OCI-LY3 (cell line): ENCODE measurements around the gene TARBP1.

Experiments
- H2AFZ ChIP-seq: fragments of 200-600, 300-600 bp; shearing (Covaris generic); 2 replicates; pipeline ENCODE4 v1.6.0; 2014; ENCODE audit warnings: antibody characterized with exemption, low read depth, low read length
- H3K27ac ChIP-seq: fragments of 200-600, 300-600 bp; sonication (generic); 2 replicates; pipeline ENCODE4 v1.5.1; 2014; ENCODE audit warnings: mild to moderate bottlenecking, low read length, moderate library complexity, mixed read lengths
- H3K27me3 ChIP-seq: fragments of 200-600, 300-600 bp; sonication (generic); 2 replicates; pipeline ENCODE4 v1.6.1; 2014; ENCODE audit warnings: low read depth, low read length, mixed read lengths
- H3K36me3 ChIP-seq: fragments of 200-600, 300-600 bp; sonication (generic); replicated peaks from 2 replicates; pipeline ENCODE3; 2014; ENCODE audit warnings: low read depth, low read length, mixed read lengths
- H3K4me1 ChIP-seq: fragments of 300-600, 200-600 bp; sonication (generic); 2 replicates; pipeline ENCODE4 v1.6.1; 2014; ENCODE audit warnings: low read length, mixed read lengths
- H3K4me2 ChIP-seq: fragments of 200-600, 300-600 bp; sonication (generic); 2 replicates; pipeline ENCODE4 v1.6.1; 2014; ENCODE audit warnings: low read length, mixed read lengths
- H3K4me3 ChIP-seq: fragments of 300-600, 200-600 bp; sonication (generic); 2 replicates; pipeline ENCODE4 v1.5.1; 2014; ENCODE audit warnings: antibody characterized with exemption, mild to moderate bottlenecking, low read length, moderate library complexity
- H3K79me2 ChIP-seq: fragments of 300-600, 200-600 bp; shearing (Covaris generic); 2 replicates; pipeline ENCODE4 v1.6.1; 2014; ENCODE audit warnings: mild to moderate bottlenecking, low read length, mixed read lengths
- H3K9ac ChIP-seq: fragments of 300-600, 200-600 bp; shearing (Covaris generic); 2 replicates; pipeline ENCODE4 v1.6.0; 2014; ENCODE audit warnings: mild to moderate bottlenecking, low read length, moderate library complexity
- H3K9me3 ChIP-seq: fragments of 200-600, 300-600 bp; shearing (Covaris generic); 2 replicates; pipeline ENCODE4 v1.6.1; 2014; ENCODE audit warnings: low read length, mixed read lengths; ENCODE audit not compliant: insufficient read depth
- H4K20me1 ChIP-seq: fragments of 200-600, 300-600 bp; sonication (generic); 2 replicates; pipeline ENCODE4 v1.6.1; 2016; ENCODE audit warnings: low read length, mixed read lengths; ENCODE audit not compliant: insufficient read depth
- EZH2phosphoT487 ChIP-seq: fragments of 200-600 bp; shearing (Covaris generic); IDR thresholded peaks from 2 replicates; pipeline ENCODE4 v1.6.1; 2018; ENCODE audit warnings: antibody characterized with exemption, mixed run types, low read depth
- TF ChIP-seq, protein P1 (sequence below): fragments of 200-600, 300-600 bp; sonication (generic); IDR thresholded peaks from 2 replicates; pipeline ENCODE4 v1.5.1; 2014; ENCODE audit warnings: antibody characterized with exemption, low read length, low read depth

TARBP1 gene

DNA sequence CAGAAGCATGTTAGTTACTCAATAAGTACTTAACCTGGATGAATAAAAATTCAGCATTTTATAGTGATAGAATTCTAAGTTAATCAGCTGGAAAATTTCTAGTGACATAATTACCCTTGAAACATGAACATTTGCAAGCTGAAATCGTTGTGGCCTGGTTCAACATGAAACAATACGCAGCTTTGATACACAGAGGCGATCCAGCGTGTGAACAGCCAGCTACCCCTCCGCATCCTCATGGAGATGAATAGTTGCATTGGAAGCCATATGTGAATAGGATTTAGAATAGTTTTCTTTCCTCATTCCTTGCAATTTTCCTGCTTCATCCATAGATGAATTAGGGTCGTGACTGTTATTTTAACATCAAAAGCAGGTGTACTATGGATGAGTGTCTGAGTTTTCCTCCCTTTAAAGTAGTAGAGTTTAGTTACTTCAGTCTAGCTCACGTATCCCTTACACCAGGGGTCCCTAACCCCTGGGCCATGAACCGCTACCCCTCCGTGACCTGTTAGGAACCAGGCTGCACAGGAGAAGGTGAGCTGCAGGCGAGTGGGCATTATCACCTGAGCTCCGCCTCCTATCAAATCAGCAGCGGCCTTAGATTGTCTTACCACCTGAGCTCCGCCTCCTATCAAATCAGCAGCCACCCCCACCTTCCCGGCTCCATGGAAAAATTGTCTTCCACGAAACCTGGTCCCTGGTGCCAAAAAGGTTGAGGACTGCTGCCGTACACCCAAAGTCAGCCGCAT, 6.2 kb upstream of the TARBP1 start:
- Histone ChIP-seq H3K27me3 (peaks cover 57% of the 10 kb centered on the region), H3K79me2 (no peaks in the 10 kb centered on the region), H3K9ac (no peak overlapping the region), H2AFZ (no peak overlapping the region), H3K27ac (no peak overlapping the region), H4K20me1 (no peaks in the 10 kb centered on the region), H3K4me1 (peaks cover 41% of the 10 kb centered on the region), H3K4me2 (no peak overlapping the region), H3K4me3 (no peak overlapping the region), H3K9me3 (no peaks in the 10 kb centered on the region), H3K36me3 (no peaks in the 10 kb centered on the region)
- no peak for TF ChIP-seq EZH2phosphoT487
- TF ChIP-seq, protein P1, sequence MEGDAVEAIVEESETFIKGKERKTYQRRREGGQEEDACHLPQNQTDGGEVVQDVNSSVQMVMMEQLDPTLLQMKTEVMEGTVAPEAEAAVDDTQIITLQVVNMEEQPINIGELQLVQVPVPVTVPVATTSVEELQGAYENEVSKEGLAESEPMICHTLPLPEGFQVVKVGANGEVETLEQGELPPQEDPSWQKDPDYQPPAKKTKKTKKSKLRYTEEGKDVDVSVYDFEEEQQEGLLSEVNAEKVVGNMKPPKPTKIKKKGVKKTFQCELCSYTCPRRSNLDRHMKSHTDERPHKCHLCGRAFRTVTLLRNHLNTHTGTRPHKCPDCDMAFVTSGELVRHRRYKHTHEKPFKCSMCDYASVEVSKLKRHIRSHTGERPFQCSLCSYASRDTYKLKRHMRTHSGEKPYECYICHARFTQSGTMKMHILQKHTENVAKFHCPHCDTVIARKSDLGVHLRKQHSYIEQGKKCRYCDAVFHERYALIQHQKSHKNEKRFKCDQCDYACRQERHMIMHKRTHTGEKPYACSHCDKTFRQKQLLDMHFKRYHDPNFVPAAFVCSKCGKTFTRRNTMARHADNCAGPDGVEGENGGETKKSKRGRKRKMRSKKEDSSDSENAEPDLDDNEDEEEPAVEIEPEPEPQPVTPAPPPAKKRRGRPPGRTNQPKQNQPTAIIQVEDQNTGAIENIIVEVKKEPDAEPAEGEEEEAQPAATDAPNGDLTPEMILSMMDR, result no peak

DNA sequence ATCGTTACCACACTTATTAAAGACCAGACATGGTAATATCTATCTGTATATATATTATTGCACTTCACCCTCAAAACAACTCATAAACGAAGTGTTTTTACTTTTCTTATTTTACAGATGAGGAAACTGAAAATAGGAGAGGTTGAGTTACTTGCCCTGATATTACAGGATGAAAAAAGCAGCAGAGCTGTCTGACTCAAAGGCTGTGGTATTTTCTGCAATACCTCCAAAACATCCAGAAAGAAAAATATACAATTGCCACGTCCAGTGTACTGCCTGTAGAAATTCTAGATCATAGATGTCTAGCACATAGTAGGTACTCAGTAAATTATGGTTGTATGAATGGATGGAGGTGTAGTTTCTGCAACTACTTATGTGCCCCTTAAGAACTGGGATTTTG, 5.2 kb upstream of the TARBP1 start:
- H3K27ac ChIP-seq, result no peak overlapping the region
- no peak overlapping the region for H3K4me2 ChIP-seq
- H3K4me3 ChIP-seq, result no peak overlapping the region
- no peaks in the 10 kb centered on the region for H4K20me1 ChIP-seq
- no peak overlapping the region for H2AFZ ChIP-seq
- TF ChIP-seq EZH2phosphoT487, result no peak
- TF ChIP-seq, protein P1, result no peak
- H3K27me3 ChIP-seq, result peaks cover 49% of the 10 kb centered on the region
- H3K9ac ChIP-seq, result no peak overlapping the region
- peaks cover 41% of the 10 kb centered on the region for H3K4me1 ChIP-seq
- H3K79me2 ChIP-seq, result no peaks in the 10 kb centered on the region
- H3K9me3 ChIP-seq, result no peaks in the 10 kb centered on the region
- H3K36me3 ChIP-seq, result no peaks in the 10 kb centered on the region

DNA sequence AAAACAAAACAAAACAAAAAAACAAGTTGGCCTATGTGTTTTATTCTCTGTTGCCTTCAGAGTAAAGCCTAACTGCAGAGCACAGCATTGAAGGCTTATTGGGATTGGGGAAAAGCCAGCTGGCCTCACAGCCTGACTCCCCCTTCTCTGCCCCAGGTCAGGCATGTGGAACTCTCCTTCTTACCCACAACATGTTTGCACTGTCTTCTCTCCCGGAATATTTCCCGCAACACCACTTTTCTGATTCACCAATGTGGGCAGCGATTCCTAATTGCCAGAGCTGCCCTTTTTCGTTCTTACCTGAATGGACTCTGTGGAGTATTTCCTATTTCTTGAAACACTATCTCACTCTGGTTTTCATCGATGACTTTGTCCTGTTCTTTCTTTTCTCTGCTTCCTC, 2.8 kb upstream of the TARBP1 start:
- H3K27ac ChIP-seq, result no peak overlapping the region
- H3K4me1 ChIP-seq, result peaks cover 27% of the 10 kb centered on the region
- H3K79me2 ChIP-seq, result 0 out of 2 replicates have a peak, but pooled peaks cover 3% of the 10 kb centered on the region
- H3K9ac ChIP-seq, result no peak overlapping the region
- H3K4me2 ChIP-seq, result no peak overlapping the region
- H4K20me1 ChIP-seq, result no peaks in the 10 kb centered on the region
- TF ChIP-seq EZH2phosphoT487, result no peak
- TF ChIP-seq, protein P1, result no peak
- no peaks in the 10 kb centered on the region for H3K36me3 ChIP-seq
- no peak overlapping the region for H3K4me3 ChIP-seq
- H3K9me3 ChIP-seq, result no peaks in the 10 kb centered on the region
- peaks cover 47% of the 10 kb centered on the region for H3K27me3 ChIP-seq
- no peak overlapping the region for H2AFZ ChIP-seq

DNA sequence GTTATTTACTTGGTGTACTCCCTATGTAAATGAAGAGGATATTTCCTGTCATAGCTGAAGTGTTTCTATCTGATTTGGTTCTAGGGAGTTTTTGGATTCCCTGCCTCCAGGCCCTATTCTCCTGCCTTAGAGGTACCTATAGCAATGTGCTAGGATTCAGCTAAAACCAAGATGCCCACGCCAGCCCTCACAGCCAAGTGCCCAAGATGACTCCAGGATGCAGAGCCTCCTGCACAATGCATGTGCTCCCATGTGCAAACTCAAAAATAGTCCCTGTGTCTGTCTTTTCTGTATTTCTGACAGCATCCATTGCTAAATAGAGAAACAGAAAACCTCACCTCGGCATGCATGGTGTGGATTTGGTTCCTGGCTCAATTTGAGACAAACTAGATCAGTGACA, 887 bp upstream of the TARBP1 start:
- H2AFZ ChIP-seq, result no peak overlapping the region
- TF ChIP-seq, protein P1, result no peak
- no peak for TF ChIP-seq EZH2phosphoT487
- H3K4me1 ChIP-seq, result peaks cover 34% of the 10 kb centered on the region
- H3K27me3 ChIP-seq, result peaks cover 33% of the 10 kb centered on the region
- H4K20me1 ChIP-seq, result no peaks in the 10 kb centered on the region; the same call in 1 of the 2 replicates
- H3K36me3 ChIP-seq, result no peaks in the 10 kb centered on the region
- H3K4me2 ChIP-seq, result no peak overlapping the region
- H3K79me2 ChIP-seq, result 0 out of 2 replicates have a peak, but pooled peaks cover 3% of the 10 kb centered on the region
- no peak overlapping the region for H3K27ac ChIP-seq
- no peak overlapping the region for H3K4me3 ChIP-seq
- no peaks in the 10 kb centered on the region for H3K9me3 ChIP-seq
- H3K9ac ChIP-seq, result no peak overlapping the region
